Stimulated activated CD8-positive, alpha-beta memory T cell treated with anti-CD3 and anti-CD28 coated beads, Interleukin-7, amount 100 ng/mL, for 1 hour (primary cell): Measurements from ENCODE around the gene ADAMTS10.
"Not testable (repeated sequence)": the region's sequence is repeated elsewhere in the genome, so short reads cannot be mapped to it uniquely, and the experiment has no call there.

Source experiments
- DNase-seq, 2 donors: peaks; one replicate each; pipeline ENCODE4 v3.0.0-alpha.2; 2020; ENCODE audit warnings: low read depth in 2 of 2

The ADAMTS10 gene

GRCh38 chr19:8610041-8610935 is at the start of gene ADAMTS10:
Gene ADAMTS10, minus strand, starts transcription at chr19:8610715. Its CDS starts 5,005 bp downstream, at chr19:8605710.
- no peak for DNase-seq

GRCh38 chr19:8659905-8660304 is 49.4 kb upstream of the ADAMTS10 start:
- no peak for DNase-seq

- DNase-seq, result no peak
These were observed 47.4 kb upstream of the ADAMTS10 start for GRCh38 chr19:8657869-8658268.

- DNase-seq, result peak in 1 of 2 donors; percentile 23
These were observed 44.8 kb upstream of the ADAMTS10 start for GRCh38 chr19:8655340-8655709.

GRCh38 chr19:8654591-8655339 is 44.2 kb upstream of the ADAMTS10 start:
- peak; percentile 49 to 53 for DNase-seq

- DNase-seq, result no peak
These were observed 37.7 kb upstream of the ADAMTS10 start for GRCh38 chr19:8648240-8648639.

GRCh38 chr19:8643860-8644653 is 33.5 kb upstream of the ADAMTS10 start:
- no peak for DNase-seq

- no peak for DNase-seq
These were observed 32.0 kb upstream of the ADAMTS10 start for GRCh38 chr19:8642561-8642960.

GRCh38 chr19:8641908-8642547 is 31.5 kb upstream of the ADAMTS10 start:
- no peak for DNase-seq

GRCh38 chr19:8641221-8641907 is 30.8 kb upstream of the ADAMTS10 start:
- no peak for DNase-seq

- DNase-seq, result no peak
These were observed 30.0 kb upstream of the ADAMTS10 start for GRCh38 chr19:8640402-8641004.

- DNase-seq, result no peak
These were observed 29.4 kb upstream of the ADAMTS10 start for GRCh38 chr19:8639821-8640401.

GRCh38 chr19:8638078-8638619 is 27.6 kb upstream of the ADAMTS10 start:
- DNase-seq, result no peak

GRCh38 chr19:8637070-8637469 is 26.6 kb upstream of the ADAMTS10 start:
- not testable (repeated sequence) for DNase-seq

- no peak for DNase-seq
These were observed 24.9 kb upstream of the ADAMTS10 start for GRCh38 chr19:8635422-8635821.

- no peak for DNase-seq
These were observed 20.9 kb upstream of the ADAMTS10 start for GRCh38 chr19:8631425-8631819.

GRCh38 chr19:8630796-8631424 is 20.4 kb upstream of the ADAMTS10 start:
- DNase-seq, result no peak

- DNase-seq, result no peak
These were observed 19.6 kb upstream of the ADAMTS10 start, which contains the start of gene NFILZ for GRCh38 chr19:8629996-8630683. Gene NFILZ, plus strand, starts transcription at chr19:8630633. Its CDS starts 46,133 bp downstream, at chr19:8676766.

- DNase-seq, result no peak
These were observed 18.7 kb upstream of the ADAMTS10 start for GRCh38 chr19:8629184-8629583.
